Activated CD8-positive, alpha-beta T cell treated with anti-CD3 and anti-CD28 coated beads for 36 hours (primary cell): ENCODE measurements around the gene ZNF215. TPM values are rescaled to one million over a fixed set of nuclear protein-coding genes. Genes with fewer than 3 reads are reported as not detected.

Experiments
- ATAC-seq: fragments of 200-7000 bp; cut with Tn5 transposase; one replicate; pipeline ENCODE4 v1.10.0; 2021; ENCODE audit warnings: mild to moderate bottlenecking, moderate library complexity
- CTCF ChIA-PET: fragments of 350-600 bp; sonication (Branson Sonifier 250); formaldehyde crosslinking; loops from one replicate; lab custom pipeline; 2021; ENCODE audit warnings: antibody characterized with exemption; lab: Charles Lee
- POLR2A ChIA-PET: fragments of 350-600 bp; sonication (Branson Sonifier 250); formaldehyde crosslinking; loops from one replicate; lab custom pipeline; 2021; ENCODE audit warnings: antibody characterized with exemption; lab: Charles Lee
- DNase-seq: peaks from one replicate; pipeline ENCODE4 v3.0.0-alpha.2; 2020
- H3K27ac Mint-ChIP-seq: one replicate; pipeline ENCODE4 v1.8.0; 2021; ENCODE audit warnings: mild to moderate bottlenecking, mixed read lengths
- H3K27me3 Mint-ChIP-seq: one replicate; pipeline ENCODE4 v1.8.0; 2021; ENCODE audit warnings: mixed read lengths
- H3K36me3 Mint-ChIP-seq: one replicate; pipeline ENCODE4 v1.8.0; 2021; ENCODE audit warnings: low read depth, mixed read lengths
- H3K4me1 Mint-ChIP-seq: one replicate; pipeline ENCODE4 v1.8.0; 2021; ENCODE audit warnings: low read depth, mixed read lengths
- H3K4me3 Mint-ChIP-seq: one replicate; pipeline ENCODE4 v1.8.0; 2021; ENCODE audit warnings: mild to moderate bottlenecking, moderate library complexity, mixed read lengths
- H3K9me3 Mint-ChIP-seq: one replicate; pipeline ENCODE4 v1.8.0; 2021; ENCODE audit warnings: mixed read lengths
- intact Hi-C: fragments of 100-400 bp; cut with micrococcal nuclease; formaldehyde crosslinking; loops from one replicate; pipeline ENCODE4 v1.10.0; 2022
- total RNA-seq, 2 experiments: library from RNA; stranded (reverse); gene quantifications; one replicate each; pipeline ENCODE4 v1.2.3, GENCODE V29; 2021
- TF ChIP-seq, protein P1 (sequence below): fragments of 200-600 bp; IDR thresholded peaks from one replicate; pipeline ENCODE4 v1.8.0; 2022; ENCODE audit warnings: antibody characterized with exemption, mild to moderate bottlenecking

Gene ZNF215
- total RNA-seq, 2 experiments from 2014 or later = 2.2 to 2.5 TPM

DNA sequence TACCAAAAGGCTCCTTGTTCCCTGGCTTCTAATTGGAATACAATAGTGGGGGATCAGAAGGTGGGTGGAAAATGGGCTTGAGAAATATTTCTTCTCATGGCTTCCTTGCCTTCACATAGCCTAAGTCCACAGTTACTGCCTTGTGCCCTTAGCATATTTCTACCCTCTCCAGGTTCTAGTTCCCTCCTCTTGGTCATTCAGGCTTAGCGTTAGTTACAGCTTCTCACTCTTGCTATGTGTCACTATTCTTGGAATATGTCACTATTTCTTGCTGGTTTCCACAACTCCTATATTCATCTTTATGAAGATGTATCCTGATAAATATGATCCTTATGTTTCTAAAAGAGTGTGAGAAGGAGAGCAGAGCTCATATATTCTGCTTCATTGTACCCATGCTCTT, 36.4 kb upstream of the ZNF215 start:
- Mint-ChIP-seq H3K36me3 (no peaks in the 10 kb centered on the region), H3K27me3 (peaks cover 8% of the 10 kb centered on the region), H3K4me1 (no peaks in the 10 kb centered on the region), H3K9me3 (no peaks in the 10 kb centered on the region), H3K4me3 (no peak overlapping the region), H3K27ac (no peak overlapping the region)
- intact Hi-C loops = no loop called here
- ATAC-seq (no peak), DNase-seq (no peak)
- TF ChIP-seq, protein P1, sequence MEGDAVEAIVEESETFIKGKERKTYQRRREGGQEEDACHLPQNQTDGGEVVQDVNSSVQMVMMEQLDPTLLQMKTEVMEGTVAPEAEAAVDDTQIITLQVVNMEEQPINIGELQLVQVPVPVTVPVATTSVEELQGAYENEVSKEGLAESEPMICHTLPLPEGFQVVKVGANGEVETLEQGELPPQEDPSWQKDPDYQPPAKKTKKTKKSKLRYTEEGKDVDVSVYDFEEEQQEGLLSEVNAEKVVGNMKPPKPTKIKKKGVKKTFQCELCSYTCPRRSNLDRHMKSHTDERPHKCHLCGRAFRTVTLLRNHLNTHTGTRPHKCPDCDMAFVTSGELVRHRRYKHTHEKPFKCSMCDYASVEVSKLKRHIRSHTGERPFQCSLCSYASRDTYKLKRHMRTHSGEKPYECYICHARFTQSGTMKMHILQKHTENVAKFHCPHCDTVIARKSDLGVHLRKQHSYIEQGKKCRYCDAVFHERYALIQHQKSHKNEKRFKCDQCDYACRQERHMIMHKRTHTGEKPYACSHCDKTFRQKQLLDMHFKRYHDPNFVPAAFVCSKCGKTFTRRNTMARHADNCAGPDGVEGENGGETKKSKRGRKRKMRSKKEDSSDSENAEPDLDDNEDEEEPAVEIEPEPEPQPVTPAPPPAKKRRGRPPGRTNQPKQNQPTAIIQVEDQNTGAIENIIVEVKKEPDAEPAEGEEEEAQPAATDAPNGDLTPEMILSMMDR = no peak
- ChIA-PET POLR2A (no interaction called here), CTCF (interaction anchor here (0.8 kb wide), 1 partner anchor 77 kb away, joined by 3 read pairs; no protein-coding TSS in a partner anchor)

DNA sequence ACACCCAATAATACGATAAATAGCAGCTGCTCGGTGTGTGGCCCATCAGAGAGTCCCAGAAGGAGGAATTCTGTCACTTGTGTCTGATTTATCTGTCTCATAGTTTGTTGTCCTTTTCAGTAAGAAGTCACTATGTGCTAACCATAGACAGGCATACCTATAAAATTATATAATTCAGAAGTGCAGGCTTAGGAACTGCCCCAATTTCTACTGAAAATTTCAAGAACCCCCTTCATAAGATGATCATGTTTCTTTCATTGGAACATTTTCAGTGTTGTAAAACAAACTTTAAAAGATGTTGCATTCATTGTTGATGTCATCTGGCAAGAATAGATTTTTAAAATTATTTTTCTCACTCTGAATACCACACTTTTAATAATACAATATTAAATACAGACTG, 33.8 kb upstream of the ZNF215 start, which contains the start of gene OR2D2:
OR2D2 (minus strand) TSS at position 101 of the 400 bp plus-strand sequence; CDS start at position 101, 0 bp downstream.
- DNase-seq (no peak), ATAC-seq (no peak)
- intact Hi-C loops = no loop called here
- Mint-ChIP-seq H3K4me3 (no peak within 1 kb of the TSS), H3K36me3 (no peaks in the 10 kb centered on the region), H3K9me3 (no peaks in the 10 kb centered on the region), H3K27me3 (peaks cover 9% of the 10 kb centered on the region), H3K4me1 (no peaks in the 10 kb centered on the region), H3K27ac (no peak within 1 kb of the TSS)
- ChIA-PET POLR2A (no interaction called here), CTCF (interaction anchor here (1.8 kb wide), 1 partner anchor 80 kb away, joined by 5 read pairs; no protein-coding TSS in a partner anchor)
- TF ChIP-seq, protein P1 = no peak

DNA sequence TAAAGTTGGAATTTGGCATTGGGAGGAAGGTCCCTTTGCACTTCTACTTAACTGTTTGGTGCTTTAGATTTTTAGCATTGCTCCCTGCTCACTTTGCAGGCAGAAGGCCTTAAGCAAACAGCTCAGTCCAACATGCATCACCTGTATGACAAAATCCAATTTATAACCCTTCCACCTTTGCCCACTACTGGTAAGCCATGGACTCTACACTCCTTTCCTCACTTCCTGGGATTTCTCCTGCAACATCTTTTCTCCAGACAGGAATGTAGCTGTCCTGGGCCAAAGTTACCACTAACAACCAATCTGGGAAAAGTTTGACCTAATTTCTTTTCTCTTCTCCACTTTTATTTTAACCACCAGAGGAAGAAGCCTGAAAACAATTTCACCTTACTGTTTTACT, 32.1 kb upstream of the ZNF215 start:
- DNase-seq = no peak
- intact Hi-C loops = no loop called here
- H3K27ac Mint-ChIP-seq = no peak overlapping the region
- no peaks in the 10 kb centered on the region for H3K9me3 Mint-ChIP-seq
- H3K36me3 Mint-ChIP-seq = no peaks in the 10 kb centered on the region
- peaks cover 13% of the 10 kb centered on the region for H3K27me3 Mint-ChIP-seq
- ChIA-PET POLR2A (no interaction called here), CTCF (no interaction called here)
- H3K4me1 Mint-ChIP-seq = no peaks in the 10 kb centered on the region
- ATAC-seq = no peak
- no peak overlapping the region for H3K4me3 Mint-ChIP-seq
- TF ChIP-seq, protein P1 = no peak

DNA sequence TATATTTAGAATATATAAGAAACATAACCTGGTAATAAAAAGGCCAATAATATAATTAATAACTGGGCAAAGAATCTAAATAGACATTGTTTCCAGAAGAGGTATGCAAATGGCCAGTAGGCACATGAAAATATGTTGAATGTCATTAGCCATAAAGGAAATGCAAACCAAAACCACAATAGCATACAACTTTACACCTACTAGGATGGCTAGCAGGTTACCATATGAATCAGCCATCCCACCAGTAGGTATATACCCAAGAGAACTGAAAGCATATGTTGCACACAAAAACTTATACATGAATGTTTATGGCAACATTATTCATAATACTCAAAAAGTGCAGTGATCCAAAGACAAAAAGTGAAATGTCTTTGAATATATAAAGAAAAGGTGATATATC, 31.2 kb upstream of the ZNF215 start:
- Mint-ChIP-seq H3K36me3 (no peaks in the 10 kb centered on the region), H3K9me3 (no peaks in the 10 kb centered on the region), H3K4me3 (no peak overlapping the region), H3K27me3 (peaks cover 11% of the 10 kb centered on the region), H3K4me1 (no peaks in the 10 kb centered on the region), H3K27ac (no peak overlapping the region)
- no peak for DNase-seq
- ATAC-seq = peak; percentile 56
- POLR2A ChIA-PET = no interaction called here
- CTCF ChIA-PET = no interaction called here
- intact Hi-C loops = no loop called here
- TF ChIP-seq, protein P1 = no peak

DNA sequence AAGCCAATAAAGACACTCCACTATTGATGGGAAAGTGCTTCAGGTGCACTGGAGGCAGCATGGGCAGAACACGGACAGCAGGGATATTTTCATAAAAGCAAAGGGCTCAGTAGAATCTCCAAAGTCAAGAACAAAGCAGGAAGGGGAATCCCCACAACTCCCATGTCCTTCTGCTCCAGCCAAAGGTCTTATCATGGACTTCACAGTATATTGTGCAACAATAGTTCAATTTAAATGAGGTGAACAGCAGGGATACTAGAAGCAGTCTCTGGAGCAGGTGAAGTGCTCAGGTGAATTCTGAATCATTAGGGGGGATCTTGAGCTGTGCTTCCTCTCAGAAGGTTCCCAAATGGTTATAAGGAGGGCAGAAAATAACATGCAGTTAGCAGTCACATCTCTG, 27.3 kb upstream of the ZNF215 start:
- no peak overlapping the region for H3K4me3 Mint-ChIP-seq
- no peaks in the 10 kb centered on the region for H3K36me3 Mint-ChIP-seq
- ChIA-PET CTCF (no interaction called here), POLR2A (no interaction called here)
- TF ChIP-seq, protein P1 = no peak
- no peaks in the 10 kb centered on the region for H3K9me3 Mint-ChIP-seq
- ATAC-seq = no peak
- intact Hi-C loops = no loop called here
- no peak for DNase-seq
- H3K4me1 Mint-ChIP-seq = no peaks in the 10 kb centered on the region
- no peak overlapping the region for H3K27ac Mint-ChIP-seq
- peaks cover 9% of the 10 kb centered on the region for H3K27me3 Mint-ChIP-seq
